ENCODE measurements around the gene MYLK4. TPM values are rescaled to one million over a fixed set of nuclear protein-coding genes. Genes with fewer than 3 reads are reported as not detected.
A peak's percentile ranks its signal among the peaks of the same experiment; 100 is the strongest.

Gene MYLK4
- total RNA-seq, 1 donor from 2014 or later: 1.1 TPM

GRCh38 chr6:2667617-2668016 is 83.1 kb downstream of the MYLK4 start:
- H3K36me3 Mint-ChIP-seq (ENCODE audit: low read depth): no peaks in the 10 kb centered on the region
- H3K4me1 Mint-ChIP-seq (ENCODE audit: low read depth): peaks cover 26% of the 10 kb centered on the region
- no peaks in the 10 kb centered on the region for H3K9me3 Mint-ChIP-seq (ENCODE audit: low read depth)

DNA sequence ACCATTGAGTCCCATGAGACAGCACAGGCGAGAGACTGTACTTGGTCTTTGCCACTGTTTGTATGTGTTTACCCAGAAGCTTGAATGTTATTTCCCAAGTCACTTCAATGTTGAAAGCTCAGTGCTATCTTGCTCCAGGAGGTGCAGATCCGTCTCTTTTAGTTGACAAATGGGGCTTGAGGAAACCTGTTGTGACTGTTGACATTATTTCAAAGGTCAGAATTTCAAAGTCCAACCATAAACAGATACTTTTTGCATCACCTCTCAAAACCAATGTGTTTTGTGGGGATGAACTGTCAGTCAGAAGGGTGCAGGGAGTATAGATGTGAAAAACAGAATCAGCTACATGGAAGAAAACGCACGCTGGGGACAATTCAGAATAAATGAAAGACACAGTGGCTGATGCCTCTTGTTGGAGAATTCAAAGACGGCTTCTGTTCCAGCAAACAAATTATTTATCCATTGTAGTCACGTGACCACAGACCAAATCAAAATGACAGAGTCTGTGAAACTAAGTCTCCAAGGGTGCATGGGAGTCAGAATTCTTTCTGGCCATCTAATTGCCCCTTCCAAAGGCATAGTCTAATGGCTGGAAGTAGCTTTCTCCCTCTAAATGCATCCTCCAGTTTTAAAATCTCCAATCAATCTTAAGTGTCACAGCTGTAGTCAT is 83.7 kb downstream of the MYLK4 start:
- no peak for TF ChIP-seq CTCF (IDR thresholded peaks at IDR 0.05)
- no peaks in the 10 kb centered on the region for H3K36me3 Mint-ChIP-seq (ENCODE audit: low read depth)
- no peaks in the 10 kb centered on the region for H3K27me3 Mint-ChIP-seq (ENCODE audit: low read depth)
- no peak for DNase-seq (ENCODE audit: low spot score)
- H3K27ac Mint-ChIP-seq (ENCODE audit: unreplicated experiment): no peak overlapping the region
- H3K9me3 Mint-ChIP-seq (ENCODE audit: low read depth): no peaks in the 10 kb centered on the region
- peaks cover 26% of the 10 kb centered on the region for H3K4me1 Mint-ChIP-seq (ENCODE audit: low read depth)
- H3K4me3 Mint-ChIP-seq (ENCODE audit: unreplicated experiment): no peak overlapping the region

More at GRCh38 chr6:2667617-2668016, 83.1 kb downstream of the MYLK4 start:
- no peak overlapping the region for H3K4me3 Mint-ChIP-seq (ENCODE audit: unreplicated experiment)
- H3K27me3 Mint-ChIP-seq (ENCODE audit: low read depth): no peaks in the 10 kb centered on the region
- DNase-seq (ENCODE audit: low spot score): no peak
- H3K27ac Mint-ChIP-seq (ENCODE audit: unreplicated experiment): no peak overlapping the region
- no peak for TF ChIP-seq CTCF (IDR thresholded peaks at IDR 0.05)

DNA sequence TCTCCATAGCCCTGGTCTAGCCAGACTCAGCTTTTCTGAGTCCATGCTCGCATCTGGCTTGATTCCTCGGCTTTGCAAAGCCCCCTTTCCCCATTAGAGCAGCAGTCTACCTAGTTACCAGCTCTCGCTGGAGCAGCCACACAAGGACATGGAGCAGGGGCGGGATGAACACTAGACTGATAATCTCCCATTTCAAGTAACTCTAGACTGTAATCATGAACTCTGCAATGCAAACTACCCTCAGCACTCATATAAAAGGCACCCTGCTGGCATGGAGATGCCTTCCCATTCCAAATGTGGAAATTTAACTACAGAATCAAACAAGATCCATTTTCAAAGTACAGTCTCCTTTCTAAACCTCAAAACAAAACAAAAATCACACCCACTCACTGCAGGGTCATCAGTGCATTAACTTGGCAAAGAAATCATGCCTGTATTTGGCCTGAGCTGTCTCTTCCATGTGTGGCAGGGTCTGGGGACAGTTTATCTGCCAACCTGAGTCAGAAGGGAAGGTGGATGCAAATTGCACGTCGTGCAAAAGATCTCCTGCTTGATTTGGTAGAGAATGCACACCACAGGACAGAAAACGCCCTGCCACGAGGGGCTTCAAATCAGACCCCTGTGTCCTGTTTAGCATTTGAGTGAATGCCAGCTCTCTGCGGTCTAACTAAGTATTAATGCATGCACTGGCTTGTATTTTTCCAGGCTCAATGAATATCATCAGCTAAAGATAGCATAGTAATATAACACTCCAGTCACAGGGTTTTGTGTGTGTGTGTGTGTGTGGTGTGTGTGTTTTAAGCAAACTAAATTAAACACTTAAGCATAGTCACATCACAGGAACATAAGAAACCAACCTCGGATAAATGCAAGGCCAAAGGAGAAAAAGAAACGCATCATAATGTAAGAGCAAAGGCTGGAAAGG is 85.3 kb downstream of the MYLK4 start:
- no peak for TF ChIP-seq CTCF (IDR thresholded peaks at IDR 0.05)
- no peak for DNase-seq (ENCODE audit: low spot score)
- no peaks in the 10 kb centered on the region for H3K27me3 Mint-ChIP-seq (ENCODE audit: low read depth)
- H3K27ac Mint-ChIP-seq (ENCODE audit: unreplicated experiment): peak overlapping the region; percentile 19
- H3K9me3 Mint-ChIP-seq (ENCODE audit: low read depth): no peaks in the 10 kb centered on the region
- H3K4me3 Mint-ChIP-seq (ENCODE audit: unreplicated experiment): no peak overlapping the region
- H3K4me1 Mint-ChIP-seq (ENCODE audit: low read depth): peaks cover 26% of the 10 kb centered on the region
- no peaks in the 10 kb centered on the region for H3K36me3 Mint-ChIP-seq (ENCODE audit: low read depth)

GRCh38 chr6:2663123-2663522 is 87.6 kb downstream of the MYLK4 start:
- Mint-ChIP-seq H3K27ac (ENCODE audit: unreplicated experiment) (no peak overlapping the region), H3K4me1 (ENCODE audit: low read depth) (peaks cover 24% of the 10 kb centered on the region), H3K9me3 (ENCODE audit: low read depth) (no peaks in the 10 kb centered on the region), H3K36me3 (ENCODE audit: low read depth) (no peaks in the 10 kb centered on the region), H3K4me3 (ENCODE audit: unreplicated experiment) (no peak overlapping the region), H3K27me3 (ENCODE audit: low read depth) (no peaks in the 10 kb centered on the region)
- TF ChIP-seq CTCF (IDR thresholded peaks at IDR 0.05): no peak
- no peak for DNase-seq (ENCODE audit: low spot score)

- no peaks in the 10 kb centered on the region for H3K9me3 Mint-ChIP-seq (ENCODE audit: low read depth)
- no peak overlapping the region for H3K4me3 Mint-ChIP-seq (ENCODE audit: unreplicated experiment)
- H3K4me1 Mint-ChIP-seq (ENCODE audit: low read depth): peaks cover 36% of the 10 kb centered on the region
- DNase-seq (ENCODE audit: low spot score): no peak
- H3K27me3 Mint-ChIP-seq (ENCODE audit: low read depth): no peaks in the 10 kb centered on the region
- no peak for TF ChIP-seq CTCF (IDR thresholded peaks at IDR 0.05)
- H3K36me3 Mint-ChIP-seq (ENCODE audit: low read depth): no peaks in the 10 kb centered on the region
- H3K27ac Mint-ChIP-seq (ENCODE audit: unreplicated experiment): no peak overlapping the region
These were observed 89.1 kb downstream of the MYLK4 start for GRCh38 chr6:2661651-2662050.

Measured in chondrocyte (in vitro differentiated cells).